GM21825 (cell line): ENCODE measurements around the gene LAG3.

Experiments used
- ATAC-seq: cut with Tn5 transposase; IDR thresholded peaks from one replicate; pipeline ENCODE4 v1.9.1; 2021; ENCODE audit warnings: mild to moderate bottlenecking, moderate library complexity; ENCODE audit not compliant: unreplicated experiment

Gene LAG3

DNA sequence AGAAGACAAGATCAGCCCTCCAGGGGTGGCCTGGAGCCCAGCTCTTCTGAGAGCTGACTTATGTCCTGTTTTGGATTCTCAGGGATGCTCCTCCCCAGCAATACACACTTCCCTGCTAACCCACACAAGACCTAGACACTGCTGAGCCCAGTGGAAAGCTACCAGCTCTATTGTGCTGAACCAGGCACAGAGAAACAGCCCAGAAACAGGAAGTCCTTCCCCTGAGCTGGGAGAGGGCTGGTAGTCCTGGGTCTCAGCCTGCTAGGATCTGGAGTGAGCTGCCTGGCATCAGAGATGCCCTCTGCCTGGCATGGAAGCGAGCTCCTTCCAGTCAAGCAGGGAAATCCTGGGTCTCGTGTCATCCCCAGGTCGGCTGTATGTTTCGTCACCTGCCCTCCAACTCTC is 1.2 kb upstream of the LAG3 start:
- no peak for ATAC-seq

DNA sequence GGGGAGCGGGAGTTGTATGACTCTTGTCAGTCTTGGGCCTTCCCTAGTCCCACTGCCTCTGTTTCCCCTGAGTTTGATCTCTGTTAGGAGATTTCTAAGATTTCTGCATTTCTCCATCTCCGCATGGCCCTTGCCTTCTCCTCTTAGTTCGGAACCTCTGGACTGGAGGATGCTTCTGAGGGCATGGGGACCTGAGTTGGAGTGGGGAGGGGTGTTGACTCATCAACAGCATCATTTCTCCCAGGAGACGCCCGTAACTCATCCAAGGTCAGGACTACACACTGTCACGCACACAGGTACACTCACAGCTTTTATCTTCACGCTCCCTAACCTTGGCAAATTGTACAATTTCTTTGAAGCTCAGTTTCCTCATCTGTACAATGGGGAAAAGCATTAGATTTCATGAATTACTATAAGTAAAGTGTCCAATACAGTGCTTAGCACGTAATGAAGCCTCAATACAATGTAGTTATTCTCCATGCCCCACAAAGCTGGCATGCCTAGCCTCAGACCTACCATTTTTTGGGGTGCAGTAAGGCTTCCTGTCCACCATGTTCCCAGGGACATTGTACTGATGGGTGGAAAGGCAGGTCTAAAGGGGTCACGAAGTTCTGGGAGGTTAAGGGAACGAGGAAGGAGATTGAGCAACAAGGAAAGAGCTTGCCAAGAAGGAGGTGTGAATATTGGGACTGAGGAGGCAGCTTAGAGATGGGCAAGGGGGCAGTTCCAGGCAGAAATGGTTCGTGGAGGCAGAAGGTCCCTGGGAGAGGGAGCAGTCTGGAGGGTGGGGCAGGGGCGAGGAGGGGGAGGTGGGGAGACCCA is 600 bp upstream of the LAG3 start:
- ATAC-seq: no peak

DNA sequence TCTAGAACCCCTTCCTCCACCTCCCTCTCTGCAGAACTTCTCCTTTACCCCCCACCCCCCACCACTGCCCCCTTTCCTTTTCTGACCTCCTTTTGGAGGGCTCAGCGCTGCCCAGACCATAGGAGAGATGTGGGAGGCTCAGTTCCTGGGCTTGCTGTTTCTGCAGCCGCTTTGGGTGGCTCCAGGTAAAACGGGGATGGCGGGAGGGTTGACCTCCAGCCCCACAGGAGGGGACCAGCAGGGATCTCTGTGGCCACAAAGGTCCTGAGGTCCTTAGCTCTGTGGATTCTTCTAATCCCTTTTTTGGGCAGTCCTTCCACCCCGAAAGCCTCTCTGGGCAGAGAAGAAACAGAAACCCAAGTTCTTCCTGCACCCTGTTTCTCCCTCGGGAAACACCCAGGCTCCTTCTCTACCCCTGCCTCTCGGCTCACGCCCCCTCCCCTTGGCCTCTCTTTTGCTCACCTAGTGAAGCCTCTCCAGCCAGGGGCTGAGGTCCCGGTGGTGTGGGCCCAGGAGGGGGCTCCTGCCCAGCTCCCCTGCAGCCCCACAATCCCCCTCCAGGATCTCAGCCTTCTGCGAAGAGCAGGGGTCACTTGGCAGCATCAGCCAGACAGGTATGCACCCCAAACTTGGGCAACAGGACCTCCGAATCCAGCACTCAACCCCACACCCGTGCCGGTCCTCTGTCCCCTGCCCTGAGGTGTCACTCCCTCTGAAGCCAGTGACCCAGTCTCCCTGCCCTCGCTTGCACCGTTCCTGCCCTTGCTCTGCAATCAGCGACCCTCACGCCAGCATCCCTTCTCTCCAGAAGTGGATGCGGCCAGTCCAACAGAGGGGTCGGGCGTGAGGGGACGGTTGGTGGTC is 638 bp downstream of the LAG3 start:
- no peak for ATAC-seq

DNA sequence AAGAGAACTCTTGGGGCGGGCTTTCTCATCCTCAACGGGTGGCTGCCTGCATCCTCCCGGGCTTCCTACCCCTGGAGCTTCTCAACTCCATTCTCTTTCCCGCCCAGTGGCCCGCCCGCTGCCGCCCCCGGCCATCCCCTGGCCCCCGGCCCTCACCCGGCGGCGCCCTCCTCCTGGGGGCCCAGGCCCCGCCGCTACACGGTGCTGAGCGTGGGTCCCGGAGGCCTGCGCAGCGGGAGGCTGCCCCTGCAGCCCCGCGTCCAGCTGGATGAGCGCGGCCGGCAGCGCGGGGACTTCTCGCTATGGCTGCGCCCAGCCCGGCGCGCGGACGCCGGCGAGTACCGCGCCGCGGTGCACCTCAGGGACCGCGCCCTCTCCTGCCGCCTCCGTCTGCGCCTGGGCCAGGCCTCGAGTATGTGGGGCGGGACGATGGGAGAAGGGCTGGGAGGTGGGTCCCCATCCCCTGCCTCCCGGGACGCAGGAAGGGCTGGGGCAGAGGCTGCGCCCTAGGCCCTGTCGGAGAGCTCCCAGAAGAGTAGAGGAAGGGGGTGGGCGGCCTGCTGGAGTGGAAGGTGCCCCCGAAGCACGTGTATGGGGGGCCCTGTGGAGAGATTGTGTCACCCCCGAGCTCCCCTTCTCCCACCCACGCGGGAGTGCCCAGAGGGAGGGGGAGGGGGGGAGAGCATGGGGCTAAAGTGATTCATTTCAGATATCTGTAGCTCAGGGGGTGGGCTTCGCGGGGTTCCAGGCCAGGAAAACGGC is 1.5 kb downstream of the LAG3 start:
- ATAC-seq: no peak

DNA sequence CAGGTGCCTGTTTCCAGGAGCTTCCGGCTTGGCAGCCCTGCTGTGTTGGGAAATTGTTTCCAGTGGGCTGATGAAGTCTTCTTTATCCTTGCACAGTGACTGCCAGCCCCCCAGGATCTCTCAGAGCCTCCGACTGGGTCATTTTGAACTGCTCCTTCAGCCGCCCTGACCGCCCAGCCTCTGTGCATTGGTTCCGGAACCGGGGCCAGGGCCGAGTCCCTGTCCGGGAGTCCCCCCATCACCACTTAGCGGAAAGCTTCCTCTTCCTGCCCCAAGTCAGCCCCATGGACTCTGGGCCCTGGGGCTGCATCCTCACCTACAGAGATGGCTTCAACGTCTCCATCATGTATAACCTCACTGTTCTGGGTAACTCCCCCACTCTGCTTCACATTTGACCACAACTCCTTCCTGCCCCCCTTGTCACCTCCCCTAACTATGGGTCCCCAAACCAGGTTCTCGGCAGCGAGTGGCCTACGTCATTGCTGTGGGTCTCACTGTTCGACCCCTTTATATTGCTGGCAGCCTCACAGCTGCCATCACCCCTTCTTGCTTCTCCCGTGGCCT is 2.3 kb downstream of the LAG3 start:
- ATAC-seq: no peak

DNA sequence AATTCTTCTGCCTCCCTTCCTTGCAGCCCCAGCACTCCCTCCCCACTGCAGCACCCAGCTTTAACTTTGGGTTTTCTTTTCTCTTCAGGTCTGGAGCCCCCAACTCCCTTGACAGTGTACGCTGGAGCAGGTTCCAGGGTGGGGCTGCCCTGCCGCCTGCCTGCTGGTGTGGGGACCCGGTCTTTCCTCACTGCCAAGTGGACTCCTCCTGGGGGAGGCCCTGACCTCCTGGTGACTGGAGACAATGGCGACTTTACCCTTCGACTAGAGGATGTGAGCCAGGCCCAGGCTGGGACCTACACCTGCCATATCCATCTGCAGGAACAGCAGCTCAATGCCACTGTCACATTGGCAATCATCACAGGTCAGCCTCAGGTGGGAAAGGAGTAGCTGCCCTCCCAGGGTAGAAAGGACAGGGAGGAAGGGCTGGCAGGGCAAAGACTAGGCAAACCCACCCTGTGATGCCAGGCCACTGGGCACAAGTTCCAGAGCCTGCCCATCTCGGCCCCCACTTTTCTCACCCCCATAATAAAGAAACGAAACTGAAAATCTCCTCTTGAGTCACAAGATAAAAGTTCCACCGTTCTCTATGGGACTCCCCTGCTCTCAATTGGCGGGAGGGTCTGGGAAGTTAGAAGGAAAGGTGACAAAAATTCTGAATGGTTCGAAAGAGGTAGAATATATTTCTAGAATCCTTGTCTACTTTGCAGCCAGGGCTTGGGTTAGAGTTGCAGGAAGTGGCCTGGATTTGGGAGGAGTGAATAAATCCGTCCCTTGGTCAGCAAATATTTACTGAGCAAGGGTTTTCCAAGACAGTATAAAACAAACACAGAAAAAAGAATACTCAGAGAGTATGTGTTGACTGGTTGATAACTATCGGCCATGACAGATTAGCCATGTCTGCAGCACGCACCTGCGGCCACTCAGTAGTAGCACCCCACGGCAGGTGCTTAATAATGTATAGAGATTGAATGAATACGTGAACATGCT is 3.2 kb downstream of the LAG3 start:
- ATAC-seq: no peak

DNA sequence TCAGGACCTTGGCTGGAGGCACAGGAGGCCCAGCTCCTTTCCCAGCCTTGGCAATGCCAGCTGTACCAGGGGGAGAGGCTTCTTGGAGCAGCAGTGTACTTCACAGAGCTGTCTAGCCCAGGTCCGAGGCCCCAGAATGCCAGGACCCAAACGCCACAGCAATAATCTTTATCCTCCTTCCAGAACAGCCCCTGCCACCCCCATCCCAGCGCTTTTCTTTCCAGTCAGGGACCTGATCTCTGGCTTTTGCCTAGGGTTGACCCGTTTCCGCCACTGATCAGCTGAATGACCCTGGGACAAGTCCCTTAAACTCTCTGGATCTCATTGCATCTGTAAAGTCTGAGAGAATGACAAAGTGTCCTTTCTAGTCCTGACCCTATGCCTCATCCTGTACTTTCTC is 5.1 kb downstream of the LAG3 start:
- ATAC-seq: no peak

DNA sequence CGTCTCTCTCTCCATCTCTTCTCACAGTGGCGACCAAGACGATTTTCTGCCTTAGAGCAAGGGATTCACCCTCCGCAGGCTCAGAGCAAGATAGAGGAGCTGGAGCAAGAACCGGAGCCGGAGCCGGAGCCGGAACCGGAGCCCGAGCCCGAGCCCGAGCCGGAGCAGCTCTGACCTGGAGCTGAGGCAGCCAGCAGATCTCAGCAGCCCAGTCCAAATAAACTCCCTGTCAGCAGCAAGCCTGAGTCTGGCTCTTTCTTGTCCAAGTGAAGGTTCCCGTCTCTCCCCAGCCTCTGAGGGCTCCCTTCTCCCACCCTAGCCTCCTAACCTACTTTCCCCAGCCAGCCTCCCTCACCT is 5.9 kb downstream of the LAG3 start:
- no peak for ATAC-seq

DNA sequence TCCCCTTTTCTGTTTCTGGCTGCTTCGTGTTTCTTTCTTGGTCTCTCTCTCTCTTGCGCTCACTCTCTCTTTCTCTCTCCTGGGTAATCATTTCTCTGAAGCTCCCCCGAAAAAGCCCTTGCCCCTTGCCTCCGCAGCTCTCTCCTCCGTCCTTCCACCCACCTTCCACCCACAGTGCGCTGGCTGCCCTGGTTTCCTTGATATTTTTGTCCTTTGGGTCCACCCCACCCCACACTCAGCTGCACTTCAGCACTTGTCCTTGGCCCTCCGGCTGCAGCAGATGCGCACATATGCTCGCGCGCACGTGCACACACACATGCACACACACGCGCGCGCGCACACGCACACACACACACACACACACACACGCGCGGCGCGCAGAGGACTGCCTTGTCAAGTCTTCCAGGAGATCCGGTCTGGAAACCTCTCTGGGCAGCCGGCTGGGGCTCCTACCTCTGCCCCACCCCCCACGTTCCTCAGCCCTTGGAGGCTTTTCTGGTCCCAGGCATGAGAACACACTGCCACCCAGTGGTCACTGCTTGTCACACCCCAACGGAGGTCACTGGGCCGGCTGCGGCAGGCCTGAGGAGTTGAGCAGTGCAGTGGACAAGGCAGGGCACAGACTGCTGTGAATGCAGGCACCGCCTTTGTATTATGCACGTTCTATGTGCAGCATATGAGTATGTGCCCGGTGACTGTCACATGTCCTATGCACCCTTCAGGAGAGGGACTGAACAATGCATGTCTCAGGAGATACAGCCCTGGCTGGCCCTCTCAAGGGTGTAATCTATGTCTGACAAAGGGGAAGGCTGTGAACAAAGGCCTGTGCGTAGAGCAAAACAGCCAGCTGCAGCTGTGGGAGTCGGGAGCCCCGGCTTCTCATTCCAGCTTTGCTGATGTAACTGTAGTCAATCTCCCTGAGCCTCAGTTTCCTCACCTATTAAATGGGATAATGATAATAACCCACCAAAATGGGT is 6.5 kb downstream of the LAG3 start:
- ATAC-seq: peak; percentile 75

DNA sequence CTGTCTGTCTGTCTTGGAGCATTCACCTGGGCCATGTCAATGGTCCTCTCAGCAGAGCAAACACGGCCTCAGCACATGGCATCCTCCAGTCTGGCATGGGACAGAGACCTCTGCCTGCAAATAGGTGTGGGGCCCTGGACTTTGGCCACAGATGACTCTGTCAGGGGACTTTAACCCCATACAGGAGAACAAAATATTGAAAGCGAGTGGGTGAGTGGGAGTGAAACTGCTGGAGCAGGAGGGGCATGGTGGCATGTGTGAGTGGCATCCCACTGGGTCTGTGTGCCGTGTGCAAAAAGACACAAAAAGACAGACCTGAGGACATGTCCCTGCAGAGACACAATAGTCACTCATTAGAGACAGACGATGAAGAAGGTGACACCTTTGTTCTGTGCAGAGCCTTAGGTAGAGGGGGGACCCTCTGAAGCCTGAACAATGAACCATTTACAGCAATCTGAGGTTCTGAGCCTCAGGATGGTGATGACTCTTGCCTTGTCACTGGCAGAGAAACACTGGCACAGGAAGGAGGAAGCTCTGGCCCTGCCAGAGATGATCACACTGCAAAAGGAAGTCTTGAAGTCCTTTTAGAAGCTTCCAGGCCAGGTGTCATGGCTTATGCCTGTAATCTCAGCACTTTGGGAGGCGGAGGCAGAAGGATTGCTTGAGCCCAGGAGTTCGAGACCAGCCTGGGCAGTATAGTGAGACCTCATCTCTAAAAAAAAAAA is 7.5 kb downstream of the LAG3 start:
- ATAC-seq: no peak

DNA sequence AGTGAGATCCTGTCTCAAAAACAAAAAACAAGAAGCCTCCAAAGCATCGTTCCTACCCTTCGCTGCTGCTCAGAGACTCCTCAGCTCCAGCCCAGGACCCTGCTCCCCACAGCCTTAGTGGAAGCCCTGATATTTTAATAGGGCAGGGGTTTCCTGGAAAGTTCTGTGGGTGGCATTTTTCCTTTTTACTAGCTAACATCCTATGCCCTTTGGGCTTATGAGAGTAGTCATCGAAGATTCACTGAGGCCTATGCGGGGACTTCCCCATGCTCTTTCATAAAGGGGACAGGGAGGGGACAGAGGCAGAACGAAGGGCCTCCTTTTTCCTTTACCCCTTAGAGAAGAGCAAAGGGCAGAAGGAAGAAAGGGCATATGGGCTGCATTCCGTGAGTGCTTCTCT is 8.3 kb downstream of the LAG3 start:
- ATAC-seq: no peak

DNA sequence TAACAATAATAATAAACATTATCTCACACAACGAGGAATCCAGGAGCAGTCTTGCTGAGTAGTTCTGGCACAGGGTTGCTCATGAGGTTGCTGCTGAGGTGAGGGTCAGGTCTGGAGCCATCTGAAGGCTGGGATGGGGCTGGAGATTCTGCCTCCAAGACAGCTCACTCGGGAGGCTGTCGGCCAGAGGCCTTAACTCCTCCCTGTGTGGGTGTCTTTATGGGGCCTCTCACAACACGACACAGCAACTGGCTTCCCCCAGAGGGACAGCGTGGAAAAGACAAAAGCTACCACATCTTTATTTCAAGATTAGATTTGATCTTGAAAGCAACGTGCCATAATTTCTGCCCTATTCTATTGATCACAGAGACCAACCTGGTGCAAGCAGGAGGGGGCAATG is 9.8 kb downstream of the LAG3 start:
- no peak for ATAC-seq

DNA sequence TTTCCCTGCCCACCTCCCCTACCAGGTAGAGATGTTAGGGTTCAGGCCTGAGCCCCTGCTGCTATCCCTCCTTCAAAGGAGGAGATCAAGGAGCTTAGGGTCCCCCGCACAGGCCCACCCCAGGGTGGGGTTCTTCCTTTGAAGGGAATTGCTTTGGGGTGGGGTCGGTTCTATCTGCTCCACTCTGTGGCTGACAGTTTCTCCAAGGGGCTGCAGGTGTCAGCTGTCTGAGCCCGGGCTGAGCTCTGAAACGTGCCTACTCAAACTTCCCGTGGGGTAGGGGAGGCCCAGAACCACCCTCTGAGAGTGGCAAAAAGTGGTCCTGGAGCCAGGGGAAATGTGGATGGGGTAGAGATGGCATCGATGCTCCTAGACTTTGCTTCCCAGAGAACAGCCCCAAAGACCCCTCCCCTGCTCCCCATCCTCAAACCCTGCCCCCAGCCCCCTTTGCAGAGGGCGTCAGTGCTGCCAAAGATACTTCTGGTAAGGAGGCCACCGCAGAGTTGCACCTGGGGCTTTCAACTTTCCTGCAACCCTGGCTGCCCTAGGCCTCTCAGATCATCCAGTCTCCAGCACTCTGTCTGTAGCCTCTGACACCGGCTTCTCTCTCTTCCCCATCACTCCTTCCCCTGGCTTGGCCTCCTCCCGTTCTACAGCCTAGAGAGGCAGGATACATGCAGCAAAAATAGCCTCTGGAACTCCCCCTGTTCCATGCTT is 10.7 kb downstream of the LAG3 start:
- no peak for ATAC-seq

DNA sequence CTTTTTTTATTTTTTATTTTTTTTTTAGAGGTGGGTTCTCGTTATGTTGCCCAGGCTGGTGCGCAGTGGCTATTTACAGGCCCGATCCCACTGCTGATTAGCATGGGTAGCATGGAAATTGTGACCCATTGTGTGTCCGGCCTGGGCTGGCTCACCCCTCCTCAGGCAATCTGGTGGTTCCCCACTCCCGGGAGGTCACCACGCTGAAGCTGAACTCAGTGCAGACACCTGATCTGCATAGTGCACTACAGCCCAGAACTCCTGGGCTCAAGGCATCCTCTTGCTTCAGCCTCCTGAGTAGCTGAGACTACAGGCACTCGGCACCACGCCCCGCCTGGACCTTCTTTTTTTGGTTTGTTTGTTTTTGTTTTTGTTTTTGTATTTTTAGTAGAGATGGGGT is 11.5 kb downstream of the LAG3 start:
- ATAC-seq: no peak

DNA sequence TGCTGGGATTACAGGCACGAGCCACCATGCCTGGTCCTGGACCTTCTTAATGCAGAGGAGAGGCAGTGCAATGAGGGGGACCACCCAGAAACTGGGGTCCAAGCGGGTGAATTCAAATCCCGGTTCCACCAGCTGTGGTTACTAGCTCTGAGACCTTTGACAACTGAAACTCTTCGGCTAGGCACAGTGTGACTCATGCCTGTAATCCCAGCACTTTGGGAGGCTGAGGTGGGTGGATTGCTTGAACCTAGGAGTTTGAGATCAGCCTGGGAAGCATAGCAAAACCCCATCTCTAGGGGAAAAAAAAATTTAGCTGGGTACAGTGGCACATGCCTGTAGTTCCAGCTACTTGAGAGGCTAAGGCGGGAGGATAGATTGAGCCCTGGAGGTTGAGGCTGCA is 12.0 kb downstream of the LAG3 start:
- no peak for ATAC-seq

DNA sequence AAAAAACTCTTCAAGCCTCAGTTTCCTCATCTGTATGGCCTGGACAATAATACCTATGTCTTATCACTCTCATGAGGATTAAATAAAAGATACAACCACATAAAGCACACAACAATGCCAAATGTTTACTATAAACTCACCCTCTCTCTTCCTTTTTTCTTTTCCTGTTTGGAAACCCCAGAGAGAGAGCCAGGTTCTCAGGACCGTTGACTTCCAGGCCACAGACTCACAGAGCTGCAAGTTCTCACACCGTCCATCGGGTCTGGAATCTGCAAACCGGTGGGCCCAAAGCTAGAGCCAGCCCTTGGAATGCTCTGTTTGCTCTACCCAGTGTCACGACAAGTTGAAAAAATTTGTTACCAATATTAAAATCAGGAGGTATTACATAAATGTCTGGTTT is 12.4 kb downstream of the LAG3 start:
- ATAC-seq: no peak

DNA sequence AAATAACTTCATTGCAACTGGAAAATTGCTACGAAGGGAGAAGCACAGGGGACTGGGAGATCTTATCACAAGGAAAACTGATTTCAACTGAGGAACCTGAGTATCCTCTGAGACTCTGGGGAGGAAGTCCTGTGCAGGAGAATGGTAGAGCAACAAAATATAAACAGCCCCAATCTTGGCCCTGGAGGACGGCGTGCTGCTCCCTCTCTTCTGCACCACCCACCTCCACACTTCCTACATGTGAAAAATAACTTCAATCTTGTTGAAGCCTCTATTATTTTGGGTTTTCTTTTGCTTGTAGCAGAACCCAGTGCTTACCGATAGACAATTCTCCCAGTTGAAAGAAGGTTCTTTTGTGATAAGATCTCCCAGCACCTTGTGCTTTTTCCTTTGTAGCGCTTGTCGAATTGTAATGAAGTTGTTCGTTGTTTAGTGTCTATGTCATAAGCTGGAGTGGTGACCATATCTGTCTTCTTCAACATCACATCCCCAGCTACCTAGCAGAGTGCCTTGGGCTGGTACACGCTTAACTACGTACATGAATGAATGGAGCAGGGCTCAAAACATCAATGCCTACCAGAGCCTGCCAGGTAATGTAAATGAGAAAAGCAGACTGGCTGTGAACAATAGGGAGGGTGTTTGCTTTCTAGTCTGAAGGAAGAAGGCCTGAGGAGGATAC is 14.2 kb downstream of the LAG3 start:
- no peak for ATAC-seq
